ENCODE measurements around the gene CCDC107. TPM values are rescaled to one million over a fixed set of nuclear protein-coding genes. Genes with fewer than 3 reads are reported as not detected.

CCDC107 gene
- total and polyA plus RNA-seq, 2 of the 13 experiments (the other 11 are each of a cell fraction or from before 2014, with no cell fraction given) = 7.1 to 15.2 TPM

- no peak for TF ChIP-seq FOXO4 (CRISPR knock-in tag; conservative IDR thresholded peaks at IDR 0.05)
Measured at GRCh38 chr9:35618854-35619799, 39.0 kb upstream of the CCDC107 start (continued).

- no peak for DNase-seq (ENCODE audit: low spot score)
- no peak for TF ChIP-seq ATRX (CRISPR knock-in tag; IDR thresholded peaks at IDR 0.05; ENCODE audit: borderline replicate concordance)
- POLR2A ChIA-PET = no interaction called here
Measured at GRCh38 chr9:35619800-35620158, 38.3 kb upstream of the CCDC107 start.

GRCh38 chr9:35627575-35627974 is 30.5 kb upstream of the CCDC107 start:
- in situ Hi-C loops (cut with HindIII; ENCODE audit: extremely low pct_ligation_motif_present, low pct_unique_long_range_greater_than_20kb) = no loop called here
- ChIA-PET POLR2A (no interaction called here), CTCF (ENCODE audit: low intra/inter-chr PET ratio, low total read pairs) (no interaction called here)
- DNase-seq (ENCODE audit: low spot score) (no peak), FAIRE-seq (no peak), ATAC-seq (no peak)
- WGBS (ENCODE audit: low lambda C conversion rate) = 0% methylated on average over 2 of the region's 2 CpGs
- H3K4me2 ChIP-seq (ENCODE audit: low read depth, low read length) = no peak overlapping the region
- H3K79me2 ChIP-seq (ENCODE audit: insufficient read depth, low read length) = no peaks in the 10 kb centered on the region
- no peak overlapping the region for H2AFZ ChIP-seq (ENCODE audit: low read length)
- H3K4me3 ChIP-seq (replicated peaks in 1 of 3; ENCODE audit: insufficient read depth in 1 of 3, low read depth in 2 of 3, low read length in 3 of 3) = no peak overlapping the region
- no peaks in the 10 kb centered on the region for H3K9me3 ChIP-seq (ENCODE audit: low read length)
- BruUV-seq (replicated peaks) = no TSS peak
- no peaks in the 10 kb centered on the region for H3K36me3 ChIP-seq (replicated peaks in 1 of 2; ENCODE audit: control insufficient read depth in 1 of 2, insufficient read depth in 2 of 2, low read length in 2 of 2)
- no peak overlapping the region for H3K9ac ChIP-seq (ENCODE audit: insufficient read depth, low read depth, low read length)
- no peak overlapping the region for H3K27ac ChIP-seq (ENCODE audit: extremely low read length, insufficient read depth, low read length)
- no peaks in the 10 kb centered on the region for H4K20me1 ChIP-seq (ENCODE audit: insufficient read depth, low read length)
- intact Hi-C loops (cut with micrococcal nuclease; ENCODE audit: unreplicated experiment) = no loop called here
- H3K27me3 ChIP-seq (ENCODE audit: control insufficient read depth in 1 of 2, insufficient read depth in 2 of 2, low read length in 2 of 2) = no peaks in the 10 kb centered on the region; a peak in 1 of 5 replicates
- H3K4me1 ChIP-seq (ENCODE audit: insufficient read depth, low read length) = no peaks in the 10 kb centered on the region
- no peak for TF ChIP-seq ZHX2 (IDR thresholded peaks at IDR 0.05; ENCODE audit: low read depth)
- TF ChIP-seq ZHX2 (CRISPR knock-in tag; IDR thresholded peaks at IDR 0.05; ENCODE audit: borderline replicate concordance) = no peak
- TF ChIP-seq ZNF543 (CRISPR knock-in tag; IDR thresholded peaks at IDR 0.05) = no peak
- no peak for TF ChIP-seq ELK4 (CRISPR knock-in tag; IDR thresholded peaks at IDR 0.05; ENCODE audit: borderline replicate concordance)

More at GRCh38 chr9:35619800-35620158, 38.3 kb upstream of the CCDC107 start:
- Histone ChIP-seq H3K27me3 (ENCODE audit: control insufficient read depth in 1 of 2, insufficient read depth in 2 of 2, low read length in 2 of 2) (peaks cover 3 to 52% of the 10 kb centered on the region in 2 experiments; a peak in 3 of 5 replicates), H3K4me2 (ENCODE audit: low read depth, low read length) (no peak overlapping the region), H3K9me3 (ENCODE audit: low read length) (no peaks in the 10 kb centered on the region), H2AFZ (ENCODE audit: low read length) (no peak overlapping the region), H3K36me3 (replicated peaks in 1 of 2; ENCODE audit: control insufficient read depth in 1 of 2, insufficient read depth in 2 of 2, low read length in 2 of 2) (no peaks in the 10 kb centered on the region), H3K27ac (ENCODE audit: extremely low read length, insufficient read depth, low read length) (no peak overlapping the region), H3K4me1 (ENCODE audit: insufficient read depth, low read length) (no peaks in the 10 kb centered on the region), H4K20me1 (ENCODE audit: insufficient read depth, low read length) (no peaks in the 10 kb centered on the region), H3K9ac (ENCODE audit: insufficient read depth, low read depth, low read length) (no peak overlapping the region), H3K4me3 (replicated peaks in 1 of 3; ENCODE audit: insufficient read depth in 1 of 3, low read depth in 2 of 3, low read length in 3 of 3) (no peak overlapping the region), H3K79me2 (ENCODE audit: insufficient read depth, low read length) (no peaks in the 10 kb centered on the region)
- intact Hi-C loops (cut with micrococcal nuclease; ENCODE audit: unreplicated experiment) (no loop called here), in situ Hi-C loops (cut with HindIII; ENCODE audit: extremely low pct_ligation_motif_present, low pct_unique_long_range_greater_than_20kb) (no loop called here)
- FAIRE-seq (no peak), ATAC-seq (no peak)
- BruUV-seq (replicated peaks) = no TSS peak
- WGBS (ENCODE audit: low lambda C conversion rate) = 0% methylated on average over 2 of the region's 2 CpGs
- CTCF ChIA-PET (ENCODE audit: low intra/inter-chr PET ratio, low total read pairs) = no interaction called here
